H9 (cell line): Measurements from ENCODE around the gene OPRL1. TPM values are rescaled to one million over a fixed set of nuclear protein-coding genes. Genes with fewer than 3 reads are reported as not detected.

Experiments
- DNase-seq: peaks from one replicate; pipeline ENCODE4 v3.0.0-alpha.2; 2017
- H2AFZ ChIP-seq: one replicate; pipeline ENCODE4 v1.6.1; 2013; ENCODE audit warnings: mild to moderate bottlenecking, low read length, control low read depth, moderate library complexity
- H2AK5ac ChIP-seq: 2 replicates; pipeline ENCODE4 v1.6.1; 2013; ENCODE audit warnings: low read length, control low read depth, mixed read lengths; ENCODE audit not compliant: insufficient read length
- H2BK120ac ChIP-seq: one replicate; pipeline ENCODE4 v1.6.1; 2013; ENCODE audit warnings: low read depth, mild to moderate bottlenecking, low read length, control low read depth, inconsistent platforms; ENCODE audit not compliant: poor library complexity, severe bottlenecking
- H2BK12ac ChIP-seq: 2 replicates; pipeline ENCODE4 v1.6.1; 2013; ENCODE audit warnings: low read length, control low read depth, mixed read lengths, low read depth; ENCODE audit not compliant: insufficient read length
- H2BK15ac ChIP-seq: 2 replicates; pipeline ENCODE4 v1.6.1; 2013; ENCODE audit warnings: low read depth, low read length, control low read depth
- H2BK20ac ChIP-seq: one replicate; pipeline ENCODE4 v1.6.1; 2013; ENCODE audit warnings: low read depth, mild to moderate bottlenecking, low read length, control low read depth, inconsistent platforms; ENCODE audit not compliant: poor library complexity, severe bottlenecking
- H2BK5ac ChIP-seq: 2 replicates; pipeline ENCODE4 v1.6.1; 2013; ENCODE audit warnings: low read length, control low read depth, mixed read lengths; ENCODE audit not compliant: insufficient read length
- H3K14ac ChIP-seq: 2 replicates; pipeline ENCODE4 v1.6.1; 2013; ENCODE audit warnings: low read length, control low read depth; ENCODE audit not compliant: insufficient read depth
- H3K18ac ChIP-seq: 2 replicates; pipeline ENCODE4 v1.6.1; 2013; ENCODE audit warnings: low read depth, mild to moderate bottlenecking, mixed read lengths, low read length, control low read depth; ENCODE audit not compliant: insufficient read length
- H3K23ac ChIP-seq: 2 replicates; pipeline ENCODE4 v1.6.1; 2013; ENCODE audit warnings: low read length, control low read depth, mixed read lengths, low read depth; ENCODE audit not compliant: insufficient read length
- H3K23me2 ChIP-seq: 2 replicates; pipeline ENCODE4 v1.6.1; 2013; ENCODE audit warnings: low read depth, mild to moderate bottlenecking, mixed read lengths, low read length, control low read depth; ENCODE audit not compliant: insufficient read length, poor library complexity, severe bottlenecking
- H3K27ac ChIP-seq: 2 replicates; pipeline ENCODE4 v1.5.1; 2013; ENCODE audit warnings: low read length, control low read depth, mixed read lengths, low read depth; ENCODE audit not compliant: insufficient read length
- H3K27me3 ChIP-seq: 2 replicates; pipeline ENCODE4 v1.6.1; 2013; ENCODE audit warnings: low read length, control low read depth, inconsistent platforms; ENCODE audit not compliant: insufficient read depth
- H3K4ac ChIP-seq: 2 replicates; pipeline ENCODE4 v1.6.1; 2013; ENCODE audit warnings: low read depth, mild to moderate bottlenecking, control low read depth, inconsistent platforms, low read length, moderate library complexity
- H3K4me1 ChIP-seq: 2 replicates; pipeline ENCODE4 v1.6.1; 2013; ENCODE audit warnings: low read length, control low read depth, inconsistent platforms; ENCODE audit not compliant: insufficient read depth
- H3K4me2 ChIP-seq: 2 replicates; pipeline ENCODE4 v1.6.1; 2013; ENCODE audit warnings: low read length, control low read depth, mixed read lengths; ENCODE audit not compliant: insufficient read length, insufficient read depth
- H3K56ac ChIP-seq: 2 replicates; pipeline ENCODE4 v1.6.1; 2013; ENCODE audit warnings: low read depth, mild to moderate bottlenecking, mixed read lengths, low read length, control low read depth; ENCODE audit not compliant: insufficient read length
- H3K79me1 ChIP-seq: 2 replicates; pipeline ENCODE4 v1.6.1; 2013; ENCODE audit warnings: low read depth, mild to moderate bottlenecking, moderate library complexity, low read length, control low read depth, inconsistent platforms; ENCODE audit not compliant: insufficient read depth, poor library complexity, severe bottlenecking
- H3K79me2 ChIP-seq: 2 replicates; pipeline ENCODE4 v1.6.1; 2013; ENCODE audit warnings: low read length, control low read depth, inconsistent platforms; ENCODE audit not compliant: insufficient read depth
- H3K9ac ChIP-seq: 2 replicates; pipeline ENCODE4 v1.6.1; 2013; ENCODE audit warnings: low read length, control low read depth, mixed read lengths; ENCODE audit not compliant: insufficient read length; ENCODE audit errors: extremely low read depth
- H3K9me3 ChIP-seq: one replicate; pipeline ENCODE4 v1.6.1; 2013; ENCODE audit warnings: low read depth, low read length, inconsistent platforms; ENCODE audit not compliant: control insufficient read depth
- H3T11ph ChIP-seq: one replicate; pipeline ENCODE4 v1.6.1; 2013; ENCODE audit warnings: mild to moderate bottlenecking, low read length, control low read depth, inconsistent platforms
- H4K20me1 ChIP-seq: one replicate; pipeline ENCODE4 v1.6.1; 2013; ENCODE audit not compliant: control insufficient read depth, insufficient read length, insufficient read depth
- H4K5ac ChIP-seq: 2 replicates; pipeline ENCODE4 v1.6.1; 2013; ENCODE audit warnings: low read depth, mild to moderate bottlenecking, mixed read lengths, low read length, control low read depth; ENCODE audit not compliant: insufficient read length
- H4K8ac ChIP-seq: replicated peaks from 2 replicates; pipeline ENCODE4 v1.6.1; 2013; ENCODE audit warnings: low read length, control low read depth, mixed read lengths, low read depth; ENCODE audit not compliant: insufficient read length
- H4K91ac ChIP-seq: 2 replicates; pipeline ENCODE4 v1.6.1; 2013; ENCODE audit warnings: low read depth, mild to moderate bottlenecking, moderate library complexity, mixed read lengths, low read length, control low read depth; ENCODE audit not compliant: insufficient read length
- H3K27ac Mint-ChIP-seq, 3 experiments: 2 replicates in 2 of 3; 3 replicates in 1 of 3; pipeline ENCODE4 v1.8.0; 2020 to 2021; ENCODE audit warnings: mixed read lengths in 3 of 3, mild to moderate bottlenecking in 1 of 3, moderate library complexity in 1 of 3
- H3K27me3 Mint-ChIP-seq: 2 replicates; pipeline ENCODE4 v1.8.0; 2021; ENCODE audit warnings: low read depth, mild to moderate bottlenecking, moderate library complexity, mixed read lengths
- H3K36me3 Mint-ChIP-seq, 3 experiments: 2 replicates in 2 of 3; 3 replicates in 1 of 3; pipeline ENCODE4 v1.8.0; 2020 to 2021; ENCODE audit warnings: low read depth in 3 of 3, mixed read lengths in 3 of 3; ENCODE audit not compliant: insufficient read depth in 1 of 3
- H3K4me1 Mint-ChIP-seq, 2 experiments: 2 replicates each; pipeline ENCODE4 v1.8.0; 2020; ENCODE audit warnings: mixed read lengths in 2 of 2
- H3K4me3 Mint-ChIP-seq, 2 experiments: 2 replicates in 1 of 2; 3 replicates in 1 of 2; pipeline ENCODE4 v1.8.0; 2020 to 2021; ENCODE audit warnings: mild to moderate bottlenecking in 2 of 2, mixed read lengths in 2 of 2, moderate library complexity in 1 of 2
- H3K9me3 Mint-ChIP-seq, 2 experiments: 2 replicates in 1 of 2; 3 replicates in 1 of 2; pipeline ENCODE4 v1.8.0; 2020; ENCODE audit warnings: mild to moderate bottlenecking in 2 of 2, mixed read lengths in 2 of 2, moderate library complexity in 1 of 2
- WGBS: extraction: QIAGEN DNeasy Blood & Tissue Kit; methylation state at CpG from one replicate; pipeline ENCODE4 v1.1.7; 2013; ENCODE audit warnings: missing lambda C conversion rate, low lambda C conversion rate, mixed read lengths; ENCODE audit not compliant: insufficient read length; ENCODE audit errors: extremely low coverage; 5-methylcytosine and 5-hydroxymethylcytosine counted together
- total RNA-seq: library from RNA; stranded (reverse); gene quantifications from 2 replicates; pipeline ENCODE4 v1.2.1, GENCODE V29; 2021
- TF ChIP-seq, protein P1 (sequence below): fragments of 200-600 bp; sonication (generic); conservative IDR thresholded peaks from 3 replicates; pipeline ENCODE4 v1.8.0; 2021; ENCODE audit warnings: antibody characterized with exemption, mild to moderate bottlenecking

Gene OPRL1
- total RNA-seq, 1 experiment from 2014 or later = 0.90 TPM

DNA sequence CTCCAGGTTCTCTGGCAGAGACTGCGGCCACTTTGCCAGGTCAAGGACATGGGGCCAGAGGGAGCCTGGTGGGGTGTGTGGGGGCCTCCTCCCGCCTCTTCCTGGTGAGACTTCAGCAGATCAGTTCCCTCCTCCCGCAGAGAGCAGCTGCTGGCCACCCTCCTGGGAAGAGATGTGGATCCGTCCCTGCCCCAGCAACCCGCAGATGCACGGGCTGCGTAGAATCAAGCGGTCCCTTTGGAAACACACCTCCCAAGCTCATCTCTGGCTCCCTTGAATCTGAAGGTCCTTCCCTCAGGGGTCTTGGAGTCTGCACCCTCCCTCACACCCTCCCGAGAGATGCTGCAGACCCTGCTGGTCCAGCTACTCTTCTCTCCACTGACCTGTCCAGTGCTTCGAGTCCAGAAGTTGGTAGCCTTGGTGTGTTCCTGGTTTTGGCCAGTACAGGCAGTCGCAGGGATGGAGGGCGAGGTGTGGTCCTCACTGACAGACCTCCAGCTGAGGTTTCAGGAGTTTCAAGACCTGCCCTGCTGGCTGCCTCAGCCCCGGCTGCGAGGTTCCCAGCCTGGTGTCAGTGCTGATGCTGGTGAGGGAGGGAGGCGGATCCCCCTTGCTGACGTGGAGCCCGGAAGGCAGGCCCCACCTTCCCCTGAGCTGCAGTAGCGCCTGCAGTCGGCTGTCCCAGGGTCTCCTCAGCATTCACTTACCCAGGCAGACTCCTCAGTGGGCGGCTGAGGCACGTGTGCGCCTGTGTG, 27.3 kb downstream of the OPRL1 start, which contains the start of gene NPBWR2:
Gene NPBWR2 (minus strand): TSS at position 585 of the 755 bp plus-strand sequence. CDS start 734 bp downstream, outside the sequence.
- Histone ChIP-seq H4K91ac (no peak within 1 kb of the TSS), H3K18ac (no peak within 1 kb of the TSS), H3K23me2 (no peaks in the 10 kb centered on the region), H3K4ac (no peak within 1 kb of the TSS), H2AFZ (no peak within 1 kb of the TSS), H2BK5ac (no peak within 1 kb of the TSS), H2BK120ac (no peak within 1 kb of the TSS), H3K4me2 (no peak within 1 kb of the TSS), H3K23ac (no peak within 1 kb of the TSS), H3K27me3 (peaks cover 3% of the 10 kb centered on the region; the same call in 1 of the 2 replicates), H2BK20ac (no peak within 1 kb of the TSS), H3K14ac (no peak within 1 kb of the TSS; the same call in 1 of the 2 replicates), H3K79me2 (no peaks in the 10 kb centered on the region), H4K20me1 (no peaks in the 10 kb centered on the region), H3K4me1 (no peaks in the 10 kb centered on the region), H3K9me3 (no peaks in the 10 kb centered on the region), H3K79me1 (no peaks in the 10 kb centered on the region), H3K56ac (no peak within 1 kb of the TSS), H2AK5ac (no peak within 1 kb of the TSS), H4K8ac (no peak within 1 kb of the TSS), H2BK15ac (no peak within 1 kb of the TSS), H3K27ac (no peak within 1 kb of the TSS), H3T11ph (no peak within 1 kb of the TSS), H4K5ac (no peak within 1 kb of the TSS), H2BK12ac (no peak within 1 kb of the TSS), H3K9ac (no peak within 1 kb of the TSS)
- peak; percentile 43 for DNase-seq
- no peak within 1 kb of the TSS; a peak in 1 of 5 replicates for H3K4me3 Mint-ChIP-seq
- TF ChIP-seq, protein P1, sequence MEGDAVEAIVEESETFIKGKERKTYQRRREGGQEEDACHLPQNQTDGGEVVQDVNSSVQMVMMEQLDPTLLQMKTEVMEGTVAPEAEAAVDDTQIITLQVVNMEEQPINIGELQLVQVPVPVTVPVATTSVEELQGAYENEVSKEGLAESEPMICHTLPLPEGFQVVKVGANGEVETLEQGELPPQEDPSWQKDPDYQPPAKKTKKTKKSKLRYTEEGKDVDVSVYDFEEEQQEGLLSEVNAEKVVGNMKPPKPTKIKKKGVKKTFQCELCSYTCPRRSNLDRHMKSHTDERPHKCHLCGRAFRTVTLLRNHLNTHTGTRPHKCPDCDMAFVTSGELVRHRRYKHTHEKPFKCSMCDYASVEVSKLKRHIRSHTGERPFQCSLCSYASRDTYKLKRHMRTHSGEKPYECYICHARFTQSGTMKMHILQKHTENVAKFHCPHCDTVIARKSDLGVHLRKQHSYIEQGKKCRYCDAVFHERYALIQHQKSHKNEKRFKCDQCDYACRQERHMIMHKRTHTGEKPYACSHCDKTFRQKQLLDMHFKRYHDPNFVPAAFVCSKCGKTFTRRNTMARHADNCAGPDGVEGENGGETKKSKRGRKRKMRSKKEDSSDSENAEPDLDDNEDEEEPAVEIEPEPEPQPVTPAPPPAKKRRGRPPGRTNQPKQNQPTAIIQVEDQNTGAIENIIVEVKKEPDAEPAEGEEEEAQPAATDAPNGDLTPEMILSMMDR = no peak
- H3K9me3 Mint-ChIP-seq = no peaks in the 10 kb centered on the region
- H3K27me3 Mint-ChIP-seq = peaks cover 25% of the 10 kb centered on the region
- no peaks in the 10 kb centered on the region for H3K36me3 Mint-ChIP-seq
- H3K4me1 Mint-ChIP-seq = peaks cover 9 to 14% of the 10 kb centered on the region in 2 experiments; a peak in 3 of 4 replicates
- no CpG with 5 or more reads among the region's 22 CpGs for WGBS
- peak within 1 kb of the TSS in 1 of 3 experiments; percentile 27; a peak in 2 of 7 replicates for H3K27ac Mint-ChIP-seq
